GM12801 (cell line): ENCODE measurements around the gene RCAN2.

ENCODE experiments used
- TF ChIP-seq, protein P1 (sequence below): IDR thresholded peaks from one replicate; pipeline ENCODE4 v1.5.1; 2011; ENCODE audit warnings: control low read depth; ENCODE audit not compliant: insufficient read length; ENCODE audit errors: extremely low read depth

The RCAN2 gene

GRCh38 chr6:46521464-46521971, 30.3 kb upstream of the RCAN2 start:
- TF ChIP-seq, protein P1, sequence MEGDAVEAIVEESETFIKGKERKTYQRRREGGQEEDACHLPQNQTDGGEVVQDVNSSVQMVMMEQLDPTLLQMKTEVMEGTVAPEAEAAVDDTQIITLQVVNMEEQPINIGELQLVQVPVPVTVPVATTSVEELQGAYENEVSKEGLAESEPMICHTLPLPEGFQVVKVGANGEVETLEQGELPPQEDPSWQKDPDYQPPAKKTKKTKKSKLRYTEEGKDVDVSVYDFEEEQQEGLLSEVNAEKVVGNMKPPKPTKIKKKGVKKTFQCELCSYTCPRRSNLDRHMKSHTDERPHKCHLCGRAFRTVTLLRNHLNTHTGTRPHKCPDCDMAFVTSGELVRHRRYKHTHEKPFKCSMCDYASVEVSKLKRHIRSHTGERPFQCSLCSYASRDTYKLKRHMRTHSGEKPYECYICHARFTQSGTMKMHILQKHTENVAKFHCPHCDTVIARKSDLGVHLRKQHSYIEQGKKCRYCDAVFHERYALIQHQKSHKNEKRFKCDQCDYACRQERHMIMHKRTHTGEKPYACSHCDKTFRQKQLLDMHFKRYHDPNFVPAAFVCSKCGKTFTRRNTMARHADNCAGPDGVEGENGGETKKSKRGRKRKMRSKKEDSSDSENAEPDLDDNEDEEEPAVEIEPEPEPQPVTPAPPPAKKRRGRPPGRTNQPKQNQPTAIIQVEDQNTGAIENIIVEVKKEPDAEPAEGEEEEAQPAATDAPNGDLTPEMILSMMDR: no peak

DNA sequence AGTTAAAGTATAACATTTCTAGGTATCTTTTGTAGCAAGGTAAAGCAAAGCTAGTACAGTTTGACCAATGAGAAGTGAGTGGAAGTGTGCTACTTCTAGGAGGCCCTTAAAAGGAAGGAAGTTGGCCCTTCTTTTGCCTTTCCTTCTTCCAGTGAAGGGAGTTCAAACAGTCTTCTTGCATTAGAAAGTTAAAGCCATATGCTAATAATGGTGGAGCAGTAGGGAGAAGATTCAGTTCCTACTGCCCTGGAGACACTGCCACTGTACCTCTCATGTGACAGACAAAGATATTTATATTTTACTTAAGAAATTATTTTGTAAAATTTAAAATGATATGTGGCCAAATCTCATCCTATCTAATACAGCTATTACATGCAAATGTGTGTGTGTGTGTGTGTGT, 26.0 kb upstream of the RCAN2 start:
- TF ChIP-seq, protein P1: no peak

- TF ChIP-seq, protein P1: no peak
Observed at GRCh38 chr6:46513533-46513932, 22.3 kb upstream of the RCAN2 start.

GRCh38 chr6:46511320-46511719, 20.1 kb upstream of the RCAN2 start:
- TF ChIP-seq, protein P1: no peak

GRCh38 chr6:46510651-46511050, 19.4 kb upstream of the RCAN2 start:
- TF ChIP-seq, protein P1: no peak

DNA sequence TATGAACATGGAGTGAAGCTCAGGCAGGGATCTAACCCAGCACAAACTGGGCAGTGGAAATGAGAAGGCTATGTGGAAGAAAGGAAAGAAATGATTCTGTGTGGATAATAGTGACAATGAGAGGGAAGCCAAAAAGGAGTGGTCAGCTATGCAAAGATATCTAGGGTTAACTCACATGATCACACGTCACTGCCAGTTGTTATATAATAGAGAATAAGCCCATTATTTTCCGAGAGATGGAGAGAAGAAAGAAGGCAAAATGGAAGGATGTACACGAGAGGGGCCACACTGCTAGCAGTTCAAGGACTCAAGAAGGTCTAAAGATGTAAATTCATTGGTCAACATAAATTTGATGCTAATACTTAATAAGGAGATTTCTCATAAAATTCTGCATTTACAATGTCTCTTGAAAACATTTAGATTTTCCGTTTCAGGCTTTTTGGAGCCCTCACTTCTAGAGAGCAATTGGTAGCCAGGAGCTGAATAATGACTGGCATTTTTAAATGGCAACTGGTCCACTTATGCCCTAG, 18.8 kb upstream of the RCAN2 start:
- TF ChIP-seq, protein P1: no peak

DNA sequence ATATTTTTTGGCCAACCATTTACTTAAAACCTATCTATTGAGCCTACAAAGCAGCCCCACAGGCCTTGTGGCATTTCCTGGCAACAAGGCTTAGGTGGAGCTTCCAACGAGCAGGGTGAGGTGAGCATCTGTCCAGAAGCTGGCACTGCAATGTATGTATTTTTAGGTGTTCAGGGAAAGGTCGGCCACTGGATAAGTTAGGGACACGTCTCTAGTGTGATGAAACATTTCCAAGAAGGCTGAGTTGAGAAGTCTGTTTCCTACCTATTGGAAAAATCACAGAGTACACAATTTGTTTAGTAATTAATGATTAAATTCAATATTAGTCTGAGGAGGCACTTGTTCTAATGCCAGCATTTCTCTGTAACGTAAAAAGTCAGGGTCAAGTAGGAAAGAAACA, 17.8 kb upstream of the RCAN2 start:
- TF ChIP-seq, protein P1: no peak
